AG09319 (cell line): Measurements from ENCODE around the gene COTL1.
"Not testable (repeated sequence)": the region's sequence is repeated elsewhere in the genome, so short reads cannot be mapped to it uniquely, and the experiment has no call there.

Experiments
- DNase-seq: peaks from one replicate; pipeline ENCODE4 v3.0.0-alpha.2; 2010; ENCODE audit warnings: low read depth; ENCODE audit errors: extremely low read depth
- CTCF ChIP-seq: IDR thresholded peaks from 2 replicates; pipeline ENCODE4 v1.5.1; 2011; ENCODE audit warnings: low read depth, mild to moderate bottlenecking, inconsistent platforms, low read length, moderate library complexity

COTL1 gene

GRCh38 chr16:84641643-84642358 is 23.9 kb upstream of the COTL1 start:
- no peak for DNase-seq
- TF ChIP-seq CTCF: no peak

- DNase-seq: no peak
- no peak for TF ChIP-seq CTCF
Measured at GRCh38 chr16:84640145-84640544, 22.3 kb upstream of the COTL1 start.

- TF ChIP-seq CTCF: no peak
- DNase-seq: no peak
Measured at GRCh38 chr16:84638231-84638806, 20.4 kb upstream of the COTL1 start.

- no peak for DNase-seq
- no peak for TF ChIP-seq CTCF
Measured at GRCh38 chr16:84637709-84638108, 19.8 kb upstream of the COTL1 start.

GRCh38 chr16:84635702-84636101 is 17.8 kb upstream of the COTL1 start:
- DNase-seq: no peak
- no peak for TF ChIP-seq CTCF

GRCh38 chr16:84633622-84634021 is 15.7 kb upstream of the COTL1 start:
- no peak for TF ChIP-seq CTCF
- DNase-seq: no peak

GRCh38 chr16:84632862-84633261 is 15.0 kb upstream of the COTL1 start:
- DNase-seq: not testable (repeated sequence)

GRCh38 chr16:84631886-84632285 is 14.0 kb upstream of the COTL1 start:
- no peak for DNase-seq

More at GRCh38 chr16:84631886-84632285, 14.0 kb upstream of the COTL1 start:
- TF ChIP-seq CTCF: no peak
